Breast epithelium (tissue), 3 donors: ENCODE results near the gene RHOC.

Experiments used
- CTCF ChIP-seq, 3 donors: fragments of 450-650 bp; IDR thresholded peaks; one replicate each; pipeline ENCODE4 v1.5.1; 2016 to 2017; ENCODE audit warnings: antibody characterized with exemption in 3 of 3, mild to moderate bottlenecking in 3 of 3, moderate library complexity in 3 of 3
- POLR2A ChIP-seq: fragments of 450-650 bp; IDR thresholded peaks from one replicate; pipeline ENCODE4 v1.6.1; 2016; ENCODE audit warnings: antibody characterized with exemption, mild to moderate bottlenecking, moderate library complexity
- POLR2AphosphoS5 ChIP-seq, 3 donors: sonication (generic); formaldehyde crosslinking; IDR thresholded peaks; one replicate each; pipeline ENCODE4 v1.6.1; 2017; ENCODE audit warnings: antibody characterized with exemption in 3 of 3

- no peak for TF ChIP-seq CTCF (IDR thresholded peaks at IDR 0.05)
- no peak for TF ChIP-seq POLR2A
- TF ChIP-seq POLR2AphosphoS5 (IDR thresholded peaks at IDR 0.05): no peak
Observed at GRCh38 chr1:112737573-112737972, 30.6 kb upstream of the RHOC start.
